ENCODE data around the gene KCNMA1. TPM values are rescaled to one million over a fixed set of nuclear protein-coding genes. Genes with fewer than 3 reads are reported as not detected.

The KCNMA1 gene
- total and polyA plus RNA-seq, 7 experiments from 2014 or later: 0.42 TPM; not detected in 6

DNA sequence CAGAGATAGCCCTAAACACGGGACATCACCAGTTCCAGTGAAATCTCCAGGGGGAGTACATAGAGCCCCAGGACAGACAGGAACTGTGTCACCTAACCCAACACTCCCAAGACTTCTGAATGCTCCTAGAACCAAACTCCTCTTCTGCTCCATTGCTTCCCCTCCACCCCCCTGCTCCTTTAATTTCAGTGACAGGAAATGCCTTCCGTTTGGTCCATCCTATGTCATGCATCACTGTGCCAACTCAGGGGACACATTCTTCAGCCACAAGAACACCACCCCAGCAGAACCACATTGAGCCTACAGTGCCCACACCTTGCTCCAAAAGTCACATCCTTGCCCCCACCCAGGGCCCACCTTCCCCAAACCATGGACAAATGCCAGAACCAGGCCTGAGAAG is 100.5 kb downstream of the KCNMA1 start:
- peaks cover 0 to 4% (median 0%) of the 10 kb centered on the region in 5 donors for H3K27me3 Mint-ChIP-seq
- no peak overlapping the region for H3K27ac Mint-ChIP-seq
- Histone ChIP-seq H3K27ac (ENCODE audit: low read depth, low read length) (no peak overlapping the region), H3K36me3 (ENCODE audit: control insufficient read depth in 2 of 3, insufficient read depth in 3 of 3, low read length in 3 of 3) (no peaks in the 10 kb centered on the region), H3K4me3 (ENCODE audit: low read length) (no peak overlapping the region), H3K4me1 (ENCODE audit: control insufficient read depth in 2 of 2, insufficient read depth in 2 of 2, low read length in 2 of 2) (no peaks in the 10 kb centered on the region), H3K27me3 (ENCODE audit: control insufficient read depth in 2 of 2, insufficient read depth in 2 of 2, low read length in 2 of 2) (no peaks in the 10 kb centered on the region), H3K9me3 (ENCODE audit: control insufficient read depth in 2 of 3, low read length in 3 of 3) (no peaks in the 10 kb centered on the region)
- H3K4me3 Mint-ChIP-seq: no peak overlapping the region
- peaks cover 0 to 17% (median 0%) of the 10 kb centered on the region in 11 donors for H3K9me3 Mint-ChIP-seq
- DNase-seq (no peak), ATAC-seq (no peak)
- no peaks in the 10 kb centered on the region for H3K36me3 Mint-ChIP-seq
- no peaks in the 10 kb centered on the region for H3K4me1 Mint-ChIP-seq
- intact Hi-C loops (cut with micrococcal nuclease): no loop called here
- POLR2A ChIA-PET: no interaction called here
- CTCF ChIA-PET: interaction anchor here (0.6 kb wide), 1 partner anchor 501 kb away, joined by 3 read pairs; no protein-coding TSS in a partner anchor

GRCh38 chr10:77533887-77534278 is 103.7 kb downstream of the KCNMA1 start:
- DNase-seq (no peak), ATAC-seq (no peak)
- no peak overlapping the region for H3K4me3 Mint-ChIP-seq
- no peaks in the 10 kb centered on the region for H3K4me1 Mint-ChIP-seq
- H3K9me3 Mint-ChIP-seq: peaks cover 0 to 2% (median 0%) of the 10 kb centered on the region in 11 donors
- ChIA-PET POLR2A (no interaction called here), CTCF (no interaction called here)
- no peaks in the 10 kb centered on the region for H3K36me3 Mint-ChIP-seq
- peaks cover 0 to 4% (median 0%) of the 10 kb centered on the region in 5 donors for H3K27me3 Mint-ChIP-seq
- Histone ChIP-seq H3K9me3 (ENCODE audit: control insufficient read depth in 2 of 3, low read length in 3 of 3) (no peaks in the 10 kb centered on the region), H3K4me1 (ENCODE audit: control insufficient read depth in 2 of 2, insufficient read depth in 2 of 2, low read length in 2 of 2) (no peaks in the 10 kb centered on the region), H3K27ac (ENCODE audit: low read depth, low read length) (no peak overlapping the region), H3K4me3 (ENCODE audit: low read length) (no peak overlapping the region), H3K27me3 (ENCODE audit: control insufficient read depth in 2 of 2, insufficient read depth in 2 of 2, low read length in 2 of 2) (no peaks in the 10 kb centered on the region), H3K36me3 (ENCODE audit: control insufficient read depth in 2 of 3, insufficient read depth in 3 of 3, low read length in 3 of 3) (no peaks in the 10 kb centered on the region)
- intact Hi-C loops (cut with micrococcal nuclease): no loop called here
- no peak overlapping the region for H3K27ac Mint-ChIP-seq

DNA sequence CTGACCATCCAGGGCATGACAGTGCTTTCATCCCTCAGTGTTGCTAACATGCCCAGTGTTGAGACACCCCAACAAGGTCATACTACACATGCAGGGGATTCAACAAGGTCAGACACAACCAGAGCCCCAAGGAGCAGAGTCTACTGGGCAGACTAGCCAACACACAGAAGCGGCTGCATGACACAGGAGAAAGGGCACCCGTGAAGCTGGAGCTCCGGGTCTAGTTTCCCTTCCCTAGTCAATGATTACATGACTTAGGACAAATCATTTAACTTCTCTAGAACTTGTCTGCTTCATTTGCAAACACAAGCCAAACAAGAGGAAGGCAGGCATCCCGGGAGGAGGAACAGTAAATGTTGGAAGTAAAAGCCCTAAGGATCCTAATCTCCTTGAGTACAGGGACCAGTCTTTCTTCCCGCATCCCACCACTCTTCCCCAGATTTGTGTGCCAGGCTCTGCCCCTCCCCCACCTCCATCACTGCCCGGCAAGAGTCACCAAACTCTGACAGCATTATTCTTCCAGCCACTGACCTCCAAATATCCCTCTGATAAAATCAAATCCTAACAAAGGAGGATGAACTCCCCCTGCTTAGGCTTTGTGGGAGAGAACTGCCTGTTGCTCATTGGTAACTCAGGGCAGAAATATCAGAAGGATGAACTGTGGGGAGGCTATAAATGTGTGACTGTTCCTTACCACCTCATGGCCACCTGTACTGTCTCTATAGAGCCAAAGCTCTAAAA is 104.3 kb downstream of the KCNMA1 start:
- Histone ChIP-seq H3K9me3 (ENCODE audit: control insufficient read depth in 2 of 3, low read length in 3 of 3) (no peaks in the 10 kb centered on the region), H3K27me3 (ENCODE audit: control insufficient read depth in 2 of 2, insufficient read depth in 2 of 2, low read length in 2 of 2) (no peaks in the 10 kb centered on the region), H3K4me1 (ENCODE audit: control insufficient read depth in 2 of 2, insufficient read depth in 2 of 2, low read length in 2 of 2) (no peaks in the 10 kb centered on the region), H3K27ac (ENCODE audit: low read depth, low read length) (no peak overlapping the region), H3K36me3 (ENCODE audit: control insufficient read depth in 2 of 3, insufficient read depth in 3 of 3, low read length in 3 of 3) (no peaks in the 10 kb centered on the region), H3K4me3 (ENCODE audit: low read length) (no peak overlapping the region)
- intact Hi-C loops (cut with micrococcal nuclease): no loop called here
- Mint-ChIP-seq H3K27ac (no peak overlapping the region), H3K4me3 (no peak overlapping the region), H3K9me3 (peaks cover 0 to 2% (median 0%) of the 10 kb centered on the region in 11 donors), H3K27me3 (peaks cover 0 to 7% (median 0%) of the 10 kb centered on the region in 5 donors), H3K4me1 (no peaks in the 10 kb centered on the region), H3K36me3 (no peaks in the 10 kb centered on the region)
- DNase-seq (no peak), ATAC-seq (no peak)
- POLR2A ChIA-PET: no interaction called here
- CTCF ChIA-PET: no interaction called here

DNA sequence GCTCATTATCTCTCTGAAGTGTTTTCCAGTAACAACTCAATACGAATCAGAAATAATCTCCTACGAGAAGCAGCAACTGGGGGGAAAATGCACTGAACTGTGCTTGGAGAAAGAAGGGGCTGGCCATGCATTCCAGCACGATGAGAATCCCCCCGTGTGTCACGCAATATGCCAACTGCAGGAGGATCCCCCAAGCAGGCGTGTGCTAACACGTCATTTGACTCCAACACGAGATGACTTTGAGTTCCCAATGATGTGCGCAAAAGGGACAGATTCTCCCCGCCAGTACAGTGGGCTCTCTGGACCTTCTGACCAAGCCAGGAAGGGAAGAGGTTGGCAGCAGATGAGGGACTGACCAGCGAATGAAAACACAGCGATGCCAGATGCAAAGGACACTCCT is 105.5 kb downstream of the KCNMA1 start:
- intact Hi-C loops (cut with micrococcal nuclease): no loop called here
- Histone ChIP-seq H3K4me1 (ENCODE audit: control insufficient read depth in 2 of 2, insufficient read depth in 2 of 2, low read length in 2 of 2) (no peaks in the 10 kb centered on the region), H3K4me3 (ENCODE audit: low read length) (no peak overlapping the region), H3K27me3 (ENCODE audit: control insufficient read depth in 2 of 2, insufficient read depth in 2 of 2, low read length in 2 of 2) (no peaks in the 10 kb centered on the region), H3K36me3 (ENCODE audit: control insufficient read depth in 2 of 3, insufficient read depth in 3 of 3, low read length in 3 of 3) (no peaks in the 10 kb centered on the region), H3K9me3 (ENCODE audit: control insufficient read depth in 2 of 3, low read length in 3 of 3) (no peaks in the 10 kb centered on the region), H3K27ac (ENCODE audit: low read depth, low read length) (no peak overlapping the region)
- ChIA-PET CTCF (no interaction called here), POLR2A (no interaction called here)
- DNase-seq (no peak), ATAC-seq (no peak)
- H3K9me3 Mint-ChIP-seq: peaks cover 0 to 2% (median 0%) of the 10 kb centered on the region in 11 donors
- no peak overlapping the region for H3K27ac Mint-ChIP-seq
- H3K4me3 Mint-ChIP-seq: no peak overlapping the region
- H3K36me3 Mint-ChIP-seq: no peaks in the 10 kb centered on the region
- peaks cover 0 to 11% (median 0%) of the 10 kb centered on the region in 5 donors for H3K27me3 Mint-ChIP-seq
- no peaks in the 10 kb centered on the region for H3K4me1 Mint-ChIP-seq

DNA sequence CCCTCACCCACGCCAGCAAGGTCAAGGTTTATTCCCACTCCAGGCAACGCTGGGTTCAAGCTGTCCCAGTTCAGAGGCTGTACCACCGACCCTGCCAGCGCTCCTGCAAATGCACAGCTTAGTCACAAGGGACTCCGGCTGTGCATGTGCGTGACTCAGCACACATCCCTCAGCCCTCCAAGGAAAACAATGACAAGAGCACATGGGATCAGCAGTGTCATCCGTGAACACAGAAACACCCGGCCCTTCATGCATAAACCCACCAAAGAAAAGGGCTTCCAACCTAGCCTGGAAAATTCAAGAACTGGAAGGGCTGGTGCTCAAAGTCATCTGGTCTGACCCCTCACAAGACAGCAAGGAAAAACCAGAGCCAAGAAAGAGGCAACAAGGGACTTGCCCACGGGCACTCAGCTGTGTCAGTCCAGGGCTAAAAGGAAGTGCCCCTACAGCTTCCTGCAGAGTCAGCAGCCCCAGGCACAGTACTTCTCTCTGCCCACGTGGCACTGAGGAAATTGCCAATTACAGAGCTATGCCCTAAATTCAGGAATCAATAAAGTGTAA is 106.1 kb downstream of the KCNMA1 start:
- no peaks in the 10 kb centered on the region for H3K36me3 ChIP-seq (ENCODE audit: control insufficient read depth in 2 of 3, insufficient read depth in 3 of 3, low read length in 3 of 3)
- Mint-ChIP-seq H3K4me3 (no peak overlapping the region), H3K27me3 (peaks cover 0 to 15% (median 0%) of the 10 kb centered on the region in 5 donors), H3K27ac (no peak overlapping the region), H3K36me3 (no peaks in the 10 kb centered on the region), H3K9me3 (peaks cover 0 to 5% (median 0%) of the 10 kb centered on the region in 11 donors), H3K4me1 (no peaks in the 10 kb centered on the region)
- CTCF ChIA-PET: no interaction called here
- intact Hi-C loops (cut with micrococcal nuclease): no loop called here
- H3K4me1 ChIP-seq (ENCODE audit: control insufficient read depth in 2 of 2, insufficient read depth in 2 of 2, low read length in 2 of 2): no peaks in the 10 kb centered on the region
- DNase-seq (no peak), ATAC-seq (no peak)
- H3K27me3 ChIP-seq (ENCODE audit: control insufficient read depth in 2 of 2, insufficient read depth in 2 of 2, low read length in 2 of 2): no peaks in the 10 kb centered on the region
- no peaks in the 10 kb centered on the region for H3K9me3 ChIP-seq (ENCODE audit: control insufficient read depth in 2 of 3, low read length in 3 of 3)
- H3K27ac ChIP-seq (ENCODE audit: low read depth, low read length): no peak overlapping the region
- POLR2A ChIA-PET: no interaction called here
- no peak overlapping the region for H3K4me3 ChIP-seq (ENCODE audit: low read length)

DNA sequence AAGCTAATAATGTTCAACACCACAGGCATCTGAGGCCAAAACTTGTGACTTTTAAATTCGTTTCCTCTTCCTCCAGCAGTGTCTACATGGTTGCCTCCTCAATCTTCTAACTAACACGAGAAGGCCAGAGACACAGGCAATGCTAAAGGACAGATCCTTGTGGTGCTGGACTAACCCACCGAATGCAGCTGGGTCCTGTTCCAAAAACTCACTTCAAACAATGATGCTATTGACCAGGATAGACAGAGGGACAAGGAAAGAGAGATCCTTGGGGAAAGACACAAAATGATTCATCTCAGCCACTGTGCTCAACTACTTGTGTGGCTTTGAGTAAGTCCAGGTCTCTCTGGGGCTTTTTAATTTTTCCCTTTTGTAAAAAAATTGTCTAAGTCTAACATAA is 107.6 kb downstream of the KCNMA1 start:
- ATAC-seq (no peak), DNase-seq (no peak)
- Mint-ChIP-seq H3K27ac (no peak overlapping the region), H3K9me3 (peaks cover 0 to 5% (median 0%) of the 10 kb centered on the region in 11 donors), H3K36me3 (no peaks in the 10 kb centered on the region), H3K27me3 (peaks cover 0 to 15% (median 0%) of the 10 kb centered on the region in 5 donors), H3K4me3 (no peak overlapping the region), H3K4me1 (no peaks in the 10 kb centered on the region)
- POLR2A ChIA-PET: no interaction called here
- Histone ChIP-seq H3K9me3 (ENCODE audit: control insufficient read depth in 2 of 3, low read length in 3 of 3) (no peaks in the 10 kb centered on the region), H3K4me1 (ENCODE audit: control insufficient read depth in 2 of 2, insufficient read depth in 2 of 2, low read length in 2 of 2) (no peaks in the 10 kb centered on the region), H3K27ac (ENCODE audit: low read depth, low read length) (no peak overlapping the region), H3K4me3 (ENCODE audit: low read length) (no peak overlapping the region), H3K36me3 (ENCODE audit: control insufficient read depth in 2 of 3, insufficient read depth in 3 of 3, low read length in 3 of 3) (no peaks in the 10 kb centered on the region), H3K27me3 (ENCODE audit: control insufficient read depth in 2 of 2, insufficient read depth in 2 of 2, low read length in 2 of 2) (no peaks in the 10 kb centered on the region)
- intact Hi-C loops (cut with micrococcal nuclease): no loop called here
- CTCF ChIA-PET: no interaction called here

DNA sequence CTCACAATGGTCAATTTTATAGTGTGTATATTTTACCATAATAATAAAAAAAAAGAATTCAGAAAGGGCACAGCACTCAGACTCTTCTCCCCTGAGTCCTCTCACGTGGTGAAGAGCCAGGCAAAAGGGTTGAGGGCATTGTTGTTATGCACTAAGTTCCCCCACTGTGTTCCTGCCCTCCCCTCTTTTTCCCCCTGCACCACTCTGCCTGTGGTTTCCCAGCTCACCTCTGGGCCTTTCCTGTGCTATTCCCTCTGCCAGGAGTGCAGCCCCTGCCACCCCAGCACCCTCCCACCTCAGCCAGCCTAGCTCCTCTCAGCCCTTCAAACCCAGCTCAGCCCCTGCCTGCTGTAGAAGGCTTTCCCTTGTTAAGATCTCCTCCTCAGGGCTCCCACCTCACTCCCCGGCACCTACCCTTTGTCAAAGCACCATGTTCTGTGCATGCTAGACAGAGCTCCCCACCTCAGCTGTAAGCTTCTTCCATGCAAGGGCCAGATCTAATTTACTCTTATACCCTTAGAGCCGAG is 108.5 kb downstream of the KCNMA1 start:
- no peak overlapping the region for H3K27ac Mint-ChIP-seq
- Histone ChIP-seq H3K9me3 (ENCODE audit: control insufficient read depth in 2 of 3, low read length in 3 of 3) (no peaks in the 10 kb centered on the region), H3K36me3 (ENCODE audit: control insufficient read depth in 2 of 3, insufficient read depth in 3 of 3, low read length in 3 of 3) (no peaks in the 10 kb centered on the region), H3K27ac (ENCODE audit: low read depth, low read length) (no peak overlapping the region), H3K4me3 (ENCODE audit: low read length) (no peak overlapping the region), H3K27me3 (ENCODE audit: control insufficient read depth in 2 of 2, insufficient read depth in 2 of 2, low read length in 2 of 2) (no peaks in the 10 kb centered on the region), H3K4me1 (ENCODE audit: control insufficient read depth in 2 of 2, insufficient read depth in 2 of 2, low read length in 2 of 2) (no peaks in the 10 kb centered on the region)
- H3K9me3 Mint-ChIP-seq: peaks cover 0 to 2% (median 0%) of the 10 kb centered on the region in 11 donors
- H3K4me3 Mint-ChIP-seq: no peak overlapping the region
- no peaks in the 10 kb centered on the region for H3K36me3 Mint-ChIP-seq
- POLR2A ChIA-PET: no interaction called here
- no peak for DNase-seq
- H3K27me3 Mint-ChIP-seq: peaks cover 0 to 11% (median 0%) of the 10 kb centered on the region in 5 donors
- intact Hi-C loops (cut with micrococcal nuclease): no loop called here
- no peak for ATAC-seq
- H3K4me1 Mint-ChIP-seq: no peaks in the 10 kb centered on the region
- CTCF ChIA-PET: no interaction called here

All from naive thymus-derived CD4-positive, alpha-beta T cell (primary cell).